ENCODE data around the gene TEK.

TEK gene

GRCh38 chr9:27124151-27124550 is 15.1 kb downstream of the TEK start:
- no peak for DNase-seq (ENCODE audit: low read depth)

- DNase-seq (ENCODE audit: low read depth): peak; percentile 88
These were observed 16.0 kb downstream of the TEK start for GRCh38 chr9:27125030-27125429.

GRCh38 chr9:27125936-27126335 is 16.9 kb downstream of the TEK start:
- peak; percentile 28 for DNase-seq (ENCODE audit: low read depth)

- no peak for DNase-seq (ENCODE audit: low read depth)
These were observed 17.6 kb downstream of the TEK start for GRCh38 chr9:27126670-27127069.

GRCh38 chr9:27129221-27129620 is 20.2 kb downstream of the TEK start:
- no peak for DNase-seq (ENCODE audit: low read depth)

GRCh38 chr9:27131731-27132130 is 22.7 kb downstream of the TEK start:
- no peak for DNase-seq (ENCODE audit: low read depth)

- DNase-seq (ENCODE audit: low read depth): no peak
These were observed 24.8 kb downstream of the TEK start for GRCh38 chr9:27133817-27134216.

GRCh38 chr9:27142299-27142930 is 33.4 kb downstream of the TEK start:
- no peak for DNase-seq (ENCODE audit: low read depth)

GRCh38 chr9:27145143-27145542 is 36.1 kb downstream of the TEK start:
- DNase-seq (ENCODE audit: low read depth): no peak

GRCh38 chr9:27149651-27150050 is 40.6 kb downstream of the TEK start:
- DNase-seq (ENCODE audit: low read depth): no peak

- DNase-seq (ENCODE audit: low read depth): no peak
These were observed 41.9 kb downstream of the TEK start for GRCh38 chr9:27150746-27151406.

- DNase-seq (ENCODE audit: low read depth): peak; percentile 21
These were observed 42.8 kb downstream of the TEK start for GRCh38 chr9:27151693-27152404.

- DNase-seq (ENCODE audit: low read depth): no peak
These were observed 43.3 kb downstream of the TEK start for GRCh38 chr9:27152405-27152718.

- DNase-seq (ENCODE audit: low read depth): peak; percentile 73
These were observed 45.9 kb downstream of the TEK start for GRCh38 chr9:27154908-27155307.

- no peak for DNase-seq (ENCODE audit: low read depth)
These were observed 48.1 kb downstream of the TEK start for GRCh38 chr9:27157097-27157496.

GRCh38 chr9:27157736-27158135 is 48.7 kb downstream of the TEK start:
- no peak for DNase-seq (ENCODE audit: low read depth)

- no peak for DNase-seq (ENCODE audit: low read depth)
These were observed 51.6 kb downstream of the TEK start for GRCh38 chr9:27160636-27161035.

GRCh38 chr9:27162045-27162444 is 53.0 kb downstream of the TEK start:
- no peak for DNase-seq (ENCODE audit: low read depth)

- no peak for DNase-seq (ENCODE audit: low read depth)
These were observed 56.0 kb downstream of the TEK start for GRCh38 chr9:27165068-27165467.

GRCh38 chr9:27165670-27166069 is 56.6 kb downstream of the TEK start:
- no peak for DNase-seq (ENCODE audit: low read depth)

GRCh38 chr9:27168496-27168895 is 59.5 kb downstream of the TEK start:
- DNase-seq (ENCODE audit: low read depth): no peak

- no peak for DNase-seq (ENCODE audit: low read depth)
These were observed 59.9 kb downstream of the TEK start for GRCh38 chr9:27168951-27169350.

GRCh38 chr9:27176971-27177370 is 67.9 kb downstream of the TEK start:
- no peak for DNase-seq (ENCODE audit: low read depth)
